Measurements from ENCODE around the gene TGFBR3.

TGFBR3 gene

GRCh38 chr1:91764471-91765115 is 121.4 kb downstream of the TGFBR3 start:
- no peak overlapping the region for H2AFZ ChIP-seq (ENCODE audit: low read depth, low read length)
- H3K27ac ChIP-seq (ENCODE audit: low read length), result no peak overlapping the region
- no peaks in the 10 kb centered on the region for H3K36me3 ChIP-seq (replicated peaks; ENCODE audit: low read depth, low read length)
- H3K9me3 ChIP-seq (ENCODE audit: insufficient read depth, low read length), result no peaks in the 10 kb centered on the region
- H3K27me3 ChIP-seq (ENCODE audit: low read depth, low read length), result no peaks in the 10 kb centered on the region
- H4K20me1 ChIP-seq (ENCODE audit: insufficient read depth, low read length), result no peaks in the 10 kb centered on the region
- no peak overlapping the region for H3K9ac ChIP-seq (ENCODE audit: low read length)
- no peak overlapping the region for H3K4me2 ChIP-seq (ENCODE audit: low read length)
- no peaks in the 10 kb centered on the region for H3K4me1 ChIP-seq (ENCODE audit: low read length)
- no peaks in the 10 kb centered on the region for H3K79me2 ChIP-seq (ENCODE audit: low read length)
- TF ChIP-seq, protein P1, sequence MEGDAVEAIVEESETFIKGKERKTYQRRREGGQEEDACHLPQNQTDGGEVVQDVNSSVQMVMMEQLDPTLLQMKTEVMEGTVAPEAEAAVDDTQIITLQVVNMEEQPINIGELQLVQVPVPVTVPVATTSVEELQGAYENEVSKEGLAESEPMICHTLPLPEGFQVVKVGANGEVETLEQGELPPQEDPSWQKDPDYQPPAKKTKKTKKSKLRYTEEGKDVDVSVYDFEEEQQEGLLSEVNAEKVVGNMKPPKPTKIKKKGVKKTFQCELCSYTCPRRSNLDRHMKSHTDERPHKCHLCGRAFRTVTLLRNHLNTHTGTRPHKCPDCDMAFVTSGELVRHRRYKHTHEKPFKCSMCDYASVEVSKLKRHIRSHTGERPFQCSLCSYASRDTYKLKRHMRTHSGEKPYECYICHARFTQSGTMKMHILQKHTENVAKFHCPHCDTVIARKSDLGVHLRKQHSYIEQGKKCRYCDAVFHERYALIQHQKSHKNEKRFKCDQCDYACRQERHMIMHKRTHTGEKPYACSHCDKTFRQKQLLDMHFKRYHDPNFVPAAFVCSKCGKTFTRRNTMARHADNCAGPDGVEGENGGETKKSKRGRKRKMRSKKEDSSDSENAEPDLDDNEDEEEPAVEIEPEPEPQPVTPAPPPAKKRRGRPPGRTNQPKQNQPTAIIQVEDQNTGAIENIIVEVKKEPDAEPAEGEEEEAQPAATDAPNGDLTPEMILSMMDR (IDR thresholded peaks at IDR 0.05; ENCODE audit: low read depth, low read length), result no peak
- TF ChIP-seq EZH2phosphoT487 (IDR thresholded peaks at IDR 0.05; ENCODE audit: low read depth), result no peak
- no peak overlapping the region for H3K4me3 ChIP-seq (ENCODE audit: low read length)

DNA sequence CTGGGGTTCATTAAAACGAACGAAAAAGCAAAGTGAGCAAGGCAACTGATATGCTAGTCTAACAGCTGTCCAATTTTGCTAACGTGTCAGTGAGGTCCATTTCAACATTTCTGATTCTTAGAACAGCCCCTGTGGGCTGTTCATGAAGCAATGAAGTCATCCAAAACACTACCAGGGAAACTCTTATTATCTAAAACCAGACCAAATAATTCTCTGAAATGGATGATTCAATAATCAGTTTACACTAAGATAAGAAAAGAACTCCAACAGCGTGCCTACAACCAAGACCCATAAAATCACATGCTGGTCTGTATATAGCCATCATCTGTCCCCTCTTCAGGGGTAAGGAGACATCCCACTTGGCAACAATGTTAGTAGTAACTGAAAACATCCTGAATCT is 122.7 kb downstream of the TGFBR3 start:
- Histone ChIP-seq H3K79me2 (ENCODE audit: low read length) (no peaks in the 10 kb centered on the region), H3K27me3 (ENCODE audit: low read depth, low read length) (no peaks in the 10 kb centered on the region)
- TF ChIP-seq EZH2phosphoT487 (IDR thresholded peaks at IDR 0.05; ENCODE audit: low read depth), result no peak
- TF ChIP-seq, protein P1 (IDR thresholded peaks at IDR 0.05; ENCODE audit: low read depth, low read length), result no peak

GRCh38 chr1:91761295-91761721 is 124.6 kb downstream of the TGFBR3 start:
- TF ChIP-seq, protein P1 (IDR thresholded peaks at IDR 0.05; ENCODE audit: low read depth, low read length), result no peak
- no peak for TF ChIP-seq EZH2phosphoT487 (IDR thresholded peaks at IDR 0.05; ENCODE audit: low read depth)
- Histone ChIP-seq H3K36me3 (replicated peaks; ENCODE audit: low read depth, low read length) (no peaks in the 10 kb centered on the region), H3K9ac (ENCODE audit: low read length) (no peak overlapping the region), H3K9me3 (ENCODE audit: insufficient read depth, low read length) (no peaks in the 10 kb centered on the region), H3K27me3 (ENCODE audit: low read depth, low read length) (no peaks in the 10 kb centered on the region), H2AFZ (ENCODE audit: low read depth, low read length) (no peak overlapping the region), H3K27ac (ENCODE audit: low read length) (no peak overlapping the region), H3K79me2 (ENCODE audit: low read length) (no peaks in the 10 kb centered on the region), H4K20me1 (ENCODE audit: insufficient read depth, low read length) (no peaks in the 10 kb centered on the region), H3K4me2 (ENCODE audit: low read length) (no peak overlapping the region), H3K4me1 (ENCODE audit: low read length) (no peaks in the 10 kb centered on the region), H3K4me3 (ENCODE audit: low read length) (no peak overlapping the region)

More for the DNA sequence above, 122.7 kb downstream of the TGFBR3 start:
- Histone ChIP-seq H3K9ac (ENCODE audit: low read length) (no peak overlapping the region), H4K20me1 (ENCODE audit: insufficient read depth, low read length) (no peaks in the 10 kb centered on the region), H3K36me3 (replicated peaks; ENCODE audit: low read depth, low read length) (no peaks in the 10 kb centered on the region), H3K27ac (ENCODE audit: low read length) (no peak overlapping the region), H3K4me3 (ENCODE audit: low read length) (no peak overlapping the region), H3K4me2 (ENCODE audit: low read length) (no peak overlapping the region), H2AFZ (ENCODE audit: low read depth, low read length) (no peak overlapping the region), H3K4me1 (ENCODE audit: low read length) (no peaks in the 10 kb centered on the region), H3K9me3 (ENCODE audit: insufficient read depth, low read length) (no peaks in the 10 kb centered on the region)

DNA sequence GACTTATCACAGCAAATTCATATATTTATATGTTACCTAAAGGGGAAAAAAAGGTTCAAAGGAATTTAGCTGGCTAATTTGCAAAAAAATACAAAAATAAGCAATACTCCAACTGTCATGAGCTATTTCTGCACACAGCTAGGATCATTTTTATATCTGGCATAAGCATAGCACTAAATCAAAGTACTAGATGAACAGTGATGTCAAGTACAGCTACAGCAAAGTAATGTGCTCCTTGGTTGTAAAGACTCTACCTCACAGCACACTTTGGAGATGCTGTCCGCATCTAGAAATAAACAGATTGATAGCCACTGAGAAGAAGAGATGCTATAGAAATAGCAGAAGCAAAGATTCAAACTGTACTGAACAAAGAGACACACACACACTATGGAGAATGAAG is 125.4 kb downstream of the TGFBR3 start:
- Histone ChIP-seq H3K9me3 (ENCODE audit: insufficient read depth, low read length) (no peaks in the 10 kb centered on the region), H3K9ac (ENCODE audit: low read length) (no peak overlapping the region), H4K20me1 (ENCODE audit: insufficient read depth, low read length) (no peaks in the 10 kb centered on the region), H3K4me1 (ENCODE audit: low read length) (no peaks in the 10 kb centered on the region), H3K36me3 (replicated peaks; ENCODE audit: low read depth, low read length) (no peaks in the 10 kb centered on the region), H3K79me2 (ENCODE audit: low read length) (no peaks in the 10 kb centered on the region), H3K27me3 (ENCODE audit: low read depth, low read length) (no peaks in the 10 kb centered on the region), H3K4me2 (ENCODE audit: low read length) (no peak overlapping the region), H2AFZ (ENCODE audit: low read depth, low read length) (no peak overlapping the region), H3K4me3 (ENCODE audit: low read length) (no peak overlapping the region), H3K27ac (ENCODE audit: low read length) (no peak overlapping the region)
- TF ChIP-seq, protein P1 (IDR thresholded peaks at IDR 0.05; ENCODE audit: low read depth, low read length), result no peak
- TF ChIP-seq EZH2phosphoT487 (IDR thresholded peaks at IDR 0.05; ENCODE audit: low read depth), result no peak

All from OCI-LY3 (cell line).